GM18870 (cell line): ENCODE data around the gene KIF5C.
"Not testable (repeated sequence)": the region's sequence is repeated elsewhere in the genome, so short reads cannot be mapped to it uniquely, and the experiment has no call there.

Experiments used
- ATAC-seq: cut with Tn5 transposase; IDR thresholded peaks from one replicate; pipeline ENCODE4 v1.9.1; 2021; ENCODE audit warnings: moderate library complexity; ENCODE audit not compliant: unreplicated experiment

KIF5C gene

DNA sequence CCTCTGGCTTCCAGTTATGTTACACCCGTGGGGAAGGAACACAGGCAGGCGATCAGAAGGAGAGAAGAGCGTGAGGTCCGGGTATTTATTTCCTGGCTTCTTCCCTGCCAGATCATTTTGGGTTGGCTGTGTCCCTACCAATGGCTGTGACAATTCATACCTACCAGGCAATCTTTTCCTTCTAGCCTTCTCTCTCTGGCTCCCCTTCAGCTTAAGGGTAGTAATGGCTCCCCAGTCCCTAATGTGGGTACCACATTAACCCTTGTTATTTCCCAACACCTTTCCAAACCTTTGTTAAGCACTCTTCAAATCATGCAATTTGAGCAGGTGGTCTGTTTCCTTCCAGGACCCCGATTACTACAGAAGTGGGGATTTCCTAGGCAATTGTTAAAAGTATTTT, 84.7 kb downstream of the KIF5C start:
- no peak for ATAC-seq

DNA sequence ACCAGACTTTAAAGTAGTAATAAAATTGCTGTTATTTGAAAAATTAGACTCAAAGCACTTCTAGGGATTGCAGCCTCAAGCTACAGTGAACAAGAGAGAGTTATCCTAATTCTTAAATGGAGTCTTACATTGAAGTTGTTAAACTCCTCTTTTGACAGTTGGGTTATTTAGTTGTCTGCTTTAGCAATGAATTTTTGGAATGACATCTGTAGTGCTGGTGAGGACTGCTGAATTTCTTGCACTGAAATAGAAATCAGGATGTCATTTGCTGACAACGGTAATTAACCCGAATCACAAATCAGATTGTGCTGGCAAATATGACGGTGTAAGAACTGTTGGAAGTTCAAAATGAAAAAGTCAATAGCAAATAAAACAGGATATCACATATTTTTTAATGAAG, 85.5 kb downstream of the KIF5C start:
- ATAC-seq: no peak

- no peak for ATAC-seq
Measured at GRCh38 chr2:148963461-148963860, 88.4 kb downstream of the KIF5C start.

DNA sequence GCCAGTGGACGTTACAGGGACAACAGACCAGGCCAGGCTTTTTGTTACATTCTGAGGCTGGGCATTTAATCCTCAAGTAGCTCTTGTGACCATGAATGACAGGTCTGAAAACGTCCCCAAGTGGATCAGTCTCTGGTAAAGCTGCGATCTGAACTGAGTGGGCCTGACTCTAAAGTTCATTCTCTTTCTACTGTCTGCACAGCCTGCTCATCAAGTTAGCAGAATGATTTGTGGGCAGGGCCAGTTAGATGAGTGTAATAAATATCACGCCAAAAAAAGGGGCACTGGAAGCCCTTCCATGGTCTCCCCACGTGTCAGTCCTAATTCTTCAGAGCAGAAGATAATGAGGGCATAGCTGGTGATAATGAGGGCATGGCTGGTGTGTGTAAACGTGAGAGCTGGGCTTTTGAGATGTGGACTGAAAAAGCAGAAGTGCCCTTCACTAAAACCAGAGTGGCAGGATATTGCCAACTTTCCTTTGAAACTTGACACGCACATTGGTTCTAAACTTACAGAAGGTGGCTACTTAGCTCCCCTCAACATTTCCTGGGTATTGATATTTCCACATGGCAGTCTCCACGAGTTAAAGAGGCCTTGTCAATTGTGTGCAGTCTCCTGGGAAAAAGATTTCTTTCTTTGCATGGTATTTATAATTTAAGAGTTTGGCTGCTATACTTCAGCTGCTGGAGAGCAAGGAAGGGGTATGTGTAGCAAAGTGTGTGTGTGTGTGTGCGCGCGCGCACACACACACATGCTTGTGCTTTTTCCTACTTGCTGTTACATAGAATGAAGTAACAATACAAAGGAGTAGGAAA, 90.8 kb downstream of the KIF5C start:
- ATAC-seq: peak; percentile 65

- ATAC-seq: no peak
Measured at GRCh38 chr2:148966438-148966758, 91.4 kb downstream of the KIF5C start.

- no peak for ATAC-seq
Measured at GRCh38 chr2:148967056-148967455, 92.0 kb downstream of the KIF5C start.

DNA sequence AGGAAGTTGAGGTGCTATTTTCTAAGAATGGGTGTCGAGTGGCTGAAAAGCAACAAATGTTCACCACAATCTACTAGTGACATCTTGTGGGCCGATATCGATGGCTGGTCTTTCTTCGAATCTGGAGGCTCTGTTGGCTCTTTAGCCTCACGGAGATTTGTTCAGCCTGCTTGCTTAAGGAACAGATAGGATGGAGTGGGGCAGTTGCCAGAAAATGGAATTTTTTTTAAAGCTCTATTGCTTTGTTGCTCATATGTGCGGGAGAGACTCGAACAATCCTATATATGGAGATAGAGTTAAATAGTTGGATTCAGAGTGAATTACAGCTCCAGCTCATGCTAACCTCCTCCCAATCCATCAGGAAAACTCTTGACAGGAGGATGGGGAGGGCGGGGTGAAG, 92.6 kb downstream of the KIF5C start:
- no peak for ATAC-seq

DNA sequence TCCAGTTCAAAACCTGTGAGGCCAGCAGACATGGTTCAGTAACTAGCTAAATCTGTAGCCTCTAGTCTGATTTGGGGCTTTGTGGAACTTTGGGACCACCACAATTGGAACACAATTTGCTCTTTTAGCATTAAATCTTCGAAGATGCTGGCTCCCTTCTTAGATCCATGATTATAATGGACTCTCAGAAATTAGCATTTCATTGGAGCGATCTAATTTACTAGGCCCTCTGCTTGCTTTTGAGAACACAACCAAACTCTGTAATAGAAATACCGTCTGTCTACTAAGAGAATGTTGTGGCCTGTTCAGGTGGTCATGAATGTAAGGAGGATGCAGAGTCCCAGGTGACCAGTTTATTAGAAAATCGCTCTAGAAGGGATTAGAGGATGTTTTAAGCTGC, 93.3 kb downstream of the KIF5C start:
- ATAC-seq: no peak

GRCh38 chr2:148968776-148969319, 93.8 kb downstream of the KIF5C start:
- ATAC-seq: no peak

GRCh38 chr2:148969659-148970061, 94.6 kb downstream of the KIF5C start:
- ATAC-seq: no peak

GRCh38 chr2:148970385-148970784, 95.4 kb downstream of the KIF5C start:
- ATAC-seq: no peak

- peak; percentile 90 for ATAC-seq
Measured at GRCh38 chr2:148971547-148971946, 96.5 kb downstream of the KIF5C start.

GRCh38 chr2:148974095-148974494, 99.1 kb downstream of the KIF5C start:
- ATAC-seq: no peak

DNA sequence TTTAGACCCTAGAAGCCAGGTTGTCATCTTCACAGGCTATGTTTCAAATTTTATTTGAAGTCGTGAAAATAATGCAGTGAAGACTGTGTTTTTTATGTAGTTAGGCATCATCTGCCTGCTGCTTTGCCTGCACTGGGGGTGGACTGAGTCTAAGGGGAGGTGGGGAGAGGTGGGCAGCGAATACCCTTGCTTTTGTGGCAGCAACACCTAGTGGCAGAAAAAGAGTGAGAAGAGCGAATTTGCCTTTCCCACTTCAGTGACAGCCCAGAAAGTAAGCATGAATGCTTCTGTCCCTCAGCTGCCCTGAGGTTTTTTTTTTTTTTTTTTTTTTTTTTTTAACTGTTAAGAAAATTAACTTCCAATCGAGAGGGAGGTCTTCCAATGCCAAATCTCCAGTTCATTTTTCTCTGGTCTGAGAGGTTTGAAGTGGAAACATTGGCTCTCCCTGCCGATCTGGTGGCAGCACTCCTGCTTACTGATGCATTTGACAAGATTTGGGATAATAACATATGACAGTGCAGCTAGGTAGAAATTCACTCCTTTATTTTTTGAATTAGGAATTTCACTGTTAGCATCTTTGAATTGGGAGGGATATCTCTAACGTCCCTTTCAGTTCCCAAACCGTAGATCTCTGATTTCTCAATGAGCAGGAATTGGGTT, 103.1 kb downstream of the KIF5C start:
- ATAC-seq: no peak

DNA sequence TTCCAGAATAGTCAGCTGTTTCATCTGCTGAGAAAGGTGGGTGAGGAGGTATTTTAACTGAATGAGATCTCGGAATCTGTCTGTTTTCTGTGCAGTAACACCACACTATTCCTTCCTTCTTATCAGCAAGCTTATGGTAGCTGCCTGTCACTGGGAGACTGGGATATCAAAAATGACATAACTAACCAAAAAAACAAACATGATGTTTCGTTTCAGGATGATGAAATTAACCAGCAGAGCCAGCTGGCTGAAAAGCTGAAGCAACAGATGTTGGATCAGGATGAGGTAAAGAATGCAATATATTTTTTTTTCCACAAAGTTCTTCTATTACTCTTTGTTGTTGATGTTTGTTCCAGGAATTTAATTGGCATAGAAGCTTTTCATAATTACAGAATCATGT, 103.7 kb downstream of the KIF5C start:
- no peak for ATAC-seq

- no peak for ATAC-seq
Measured at GRCh38 chr2:148979164-148979918, 104.3 kb downstream of the KIF5C start.

- ATAC-seq: no peak
Measured at GRCh38 chr2:148979919-148980277, 104.9 kb downstream of the KIF5C start.

GRCh38 chr2:148980496-148980895, 105.5 kb downstream of the KIF5C start:
- not testable (repeated sequence) for ATAC-seq

DNA sequence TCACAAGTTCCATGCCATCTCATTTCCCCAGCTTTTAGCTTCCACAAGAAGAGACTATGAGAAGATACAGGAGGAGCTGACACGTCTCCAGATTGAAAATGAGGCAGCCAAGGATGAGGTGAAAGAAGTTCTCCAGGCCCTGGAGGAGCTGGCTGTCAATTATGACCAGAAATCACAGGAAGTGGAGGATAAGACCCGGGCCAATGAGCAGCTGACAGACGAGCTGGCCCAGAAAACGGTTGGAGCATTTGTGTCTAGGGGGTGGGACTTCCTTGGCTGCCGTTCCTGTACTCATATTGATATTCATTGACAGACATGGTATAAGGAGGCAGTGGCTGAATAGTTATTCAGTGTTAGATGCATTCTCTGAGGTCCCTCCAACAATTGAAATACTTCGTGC, 106.3 kb downstream of the KIF5C start:
- ATAC-seq: no peak

DNA sequence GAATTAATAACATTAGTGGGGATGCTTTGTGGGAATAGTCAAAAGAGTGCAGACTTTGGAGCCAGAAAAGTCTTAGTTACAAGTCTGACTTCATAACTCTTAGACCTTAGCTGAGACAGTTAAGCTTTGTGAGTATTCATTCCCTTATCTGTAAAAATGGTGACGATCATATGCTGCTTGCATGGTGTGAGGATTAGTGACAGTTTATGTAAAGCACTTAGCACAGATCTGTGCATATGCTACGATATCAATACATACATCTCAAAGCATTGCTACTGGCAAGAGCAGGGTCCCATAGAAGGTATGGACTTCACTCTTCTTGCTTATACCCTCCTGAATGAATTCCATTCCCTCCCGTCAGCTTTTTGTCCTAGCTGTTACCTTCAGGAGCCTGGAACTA, 106.8 kb downstream of the KIF5C start:
- no peak for ATAC-seq

- ATAC-seq: no peak
Measured at GRCh38 chr2:148982282-148982681, 107.3 kb downstream of the KIF5C start.

- ATAC-seq: no peak
Measured at GRCh38 chr2:148983896-148984295, 108.9 kb downstream of the KIF5C start.
